OCI-LY3 (cell line): Measurements from ENCODE around the gene PCED1B.

ENCODE experiments used
- CTCF ChIP-seq: fragments of 200-600, 300-600 bp; sonication (generic); IDR thresholded peaks from 2 replicates; pipeline ENCODE4 v1.5.1; 2014; ENCODE audit warnings: antibody characterized with exemption, low read length, low read depth
- EZH2phosphoT487 ChIP-seq: fragments of 200-600 bp; shearing (Covaris generic); IDR thresholded peaks from 2 replicates; pipeline ENCODE4 v1.6.1; 2018; ENCODE audit warnings: antibody characterized with exemption, mixed run types, low read depth

GRCh38 chr12:47038270-47038748 is 41.1 kb upstream of the PCED1B start:
- no peak for TF ChIP-seq CTCF
- TF ChIP-seq EZH2phosphoT487: no peak
